22Rv1 (cell line): ENCODE data around the gene MNX1.

Source experiments
- H3K27ac ChIP-seq: fragments of 450-650 bp; 2 replicates; pipeline ENCODE4 v1.5.1; 2017
- ZFX ChIP-seq: fragments of 450-650 bp; IDR thresholded peaks from 2 replicates; pipeline ENCODE4 v1.6.1; 2017; ENCODE audit warnings: antibody characterized with exemption, borderline replicate concordance
- TF ChIP-seq, protein P1 (sequence below): fragments of 450-650 bp; IDR thresholded peaks from 2 replicates; pipeline ENCODE4 v1.5.1; 2017; ENCODE audit warnings: mild to moderate bottlenecking

MNX1 gene

DNA sequence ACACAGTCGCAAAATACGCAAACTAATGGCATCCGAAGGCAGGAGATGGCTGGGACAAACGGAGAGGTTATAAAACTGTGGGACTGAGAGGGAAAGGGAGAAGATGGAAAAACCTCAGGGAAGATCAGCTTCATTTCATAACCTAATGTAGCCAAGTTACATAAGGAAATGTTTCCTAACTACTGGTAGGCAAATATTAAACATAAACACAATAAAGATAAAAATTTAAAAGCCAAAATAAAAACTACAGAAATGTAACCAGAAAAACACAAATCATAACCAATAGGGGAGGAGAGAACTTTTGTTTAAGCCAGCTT is 13.1 kb upstream of the MNX1 start:
- no peak for TF ChIP-seq ZFX
- TF ChIP-seq, protein P1, sequence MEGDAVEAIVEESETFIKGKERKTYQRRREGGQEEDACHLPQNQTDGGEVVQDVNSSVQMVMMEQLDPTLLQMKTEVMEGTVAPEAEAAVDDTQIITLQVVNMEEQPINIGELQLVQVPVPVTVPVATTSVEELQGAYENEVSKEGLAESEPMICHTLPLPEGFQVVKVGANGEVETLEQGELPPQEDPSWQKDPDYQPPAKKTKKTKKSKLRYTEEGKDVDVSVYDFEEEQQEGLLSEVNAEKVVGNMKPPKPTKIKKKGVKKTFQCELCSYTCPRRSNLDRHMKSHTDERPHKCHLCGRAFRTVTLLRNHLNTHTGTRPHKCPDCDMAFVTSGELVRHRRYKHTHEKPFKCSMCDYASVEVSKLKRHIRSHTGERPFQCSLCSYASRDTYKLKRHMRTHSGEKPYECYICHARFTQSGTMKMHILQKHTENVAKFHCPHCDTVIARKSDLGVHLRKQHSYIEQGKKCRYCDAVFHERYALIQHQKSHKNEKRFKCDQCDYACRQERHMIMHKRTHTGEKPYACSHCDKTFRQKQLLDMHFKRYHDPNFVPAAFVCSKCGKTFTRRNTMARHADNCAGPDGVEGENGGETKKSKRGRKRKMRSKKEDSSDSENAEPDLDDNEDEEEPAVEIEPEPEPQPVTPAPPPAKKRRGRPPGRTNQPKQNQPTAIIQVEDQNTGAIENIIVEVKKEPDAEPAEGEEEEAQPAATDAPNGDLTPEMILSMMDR = no peak
- H3K27ac ChIP-seq = no peak overlapping the region

GRCh38 chr7:157022681-157023588 is 12.5 kb upstream of the MNX1 start:
- TF ChIP-seq, protein P1 = no peak
- no peak for TF ChIP-seq ZFX
- H3K27ac ChIP-seq = no peak overlapping the region

DNA sequence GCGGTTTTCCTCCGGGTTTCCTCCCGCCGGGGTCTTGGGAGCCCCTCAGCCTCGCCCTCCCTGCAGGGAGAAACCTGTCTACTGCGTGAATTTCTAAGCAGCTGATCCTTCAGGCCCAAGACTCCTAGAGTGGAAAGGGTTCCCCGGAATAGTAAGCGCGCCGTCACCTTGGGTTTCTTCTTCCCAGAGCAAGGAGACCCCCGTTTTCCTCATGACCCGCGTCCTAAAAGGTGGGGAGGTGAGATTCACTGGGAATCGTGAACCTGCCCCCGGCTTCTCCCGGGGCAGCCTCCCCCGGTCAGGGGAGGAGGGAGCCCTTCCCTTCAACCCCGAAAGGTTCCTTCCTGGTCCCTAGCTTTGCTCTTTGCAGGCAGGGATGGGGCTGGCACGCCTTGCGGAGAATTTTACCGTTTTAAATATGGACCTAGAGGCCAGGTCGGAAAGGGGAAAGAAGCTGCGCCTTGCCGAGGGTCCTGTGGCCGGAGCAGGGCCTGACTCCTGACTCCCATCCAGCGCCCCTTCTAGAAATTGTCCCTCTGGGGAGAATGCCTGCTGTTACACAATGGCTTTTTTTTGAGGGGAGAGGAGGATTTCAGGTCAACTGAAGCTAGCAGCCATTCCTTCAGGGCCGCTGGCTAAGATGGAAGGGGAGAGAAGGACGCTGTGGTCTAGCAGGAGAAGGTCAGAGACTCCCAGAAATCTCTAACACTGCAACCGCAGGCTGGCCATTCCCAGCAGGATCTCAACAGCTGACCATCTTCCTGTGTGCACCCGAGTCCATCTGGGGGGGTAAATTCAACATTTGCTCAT is 11.6 kb upstream of the MNX1 start:
- TF ChIP-seq, protein P1 = no peak
- TF ChIP-seq ZFX = no peak
- H3K27ac ChIP-seq = no peak overlapping the region

GRCh38 chr7:157021071-157021870 is 10.8 kb upstream of the MNX1 start:
- no peak overlapping the region for H3K27ac ChIP-seq
- TF ChIP-seq ZFX = no peak
- TF ChIP-seq, protein P1 = no peak

DNA sequence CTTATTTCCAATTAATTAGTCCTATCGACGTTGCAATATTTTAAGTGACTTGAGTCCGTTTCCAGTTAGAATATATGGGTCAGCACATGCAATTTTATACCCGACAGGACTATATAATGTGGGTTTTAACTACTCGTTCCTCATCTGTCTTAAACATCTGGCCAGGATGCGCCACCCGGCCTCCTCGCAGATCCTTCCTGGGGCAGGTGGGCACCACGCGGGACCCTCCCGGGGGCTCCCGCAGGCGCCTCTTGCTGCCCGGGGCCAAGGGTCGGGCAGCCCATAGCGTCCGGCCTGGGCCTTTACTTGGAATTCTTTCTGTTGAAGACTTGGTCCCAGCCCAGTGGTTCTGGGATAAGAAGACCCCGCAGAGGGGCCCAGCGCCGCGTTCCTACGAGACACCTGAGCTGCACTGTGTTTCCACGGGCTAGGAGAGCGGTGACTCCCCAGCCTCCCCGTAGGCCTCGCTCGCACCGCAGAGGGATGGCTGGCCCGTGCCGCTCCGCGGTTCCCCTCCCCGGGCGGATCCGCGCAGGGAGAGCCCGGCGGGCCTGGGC is 10.1 kb upstream of the MNX1 start:
- H3K27ac ChIP-seq = no peak overlapping the region
- TF ChIP-seq, protein P1 = no peak
- no peak for TF ChIP-seq ZFX

DNA sequence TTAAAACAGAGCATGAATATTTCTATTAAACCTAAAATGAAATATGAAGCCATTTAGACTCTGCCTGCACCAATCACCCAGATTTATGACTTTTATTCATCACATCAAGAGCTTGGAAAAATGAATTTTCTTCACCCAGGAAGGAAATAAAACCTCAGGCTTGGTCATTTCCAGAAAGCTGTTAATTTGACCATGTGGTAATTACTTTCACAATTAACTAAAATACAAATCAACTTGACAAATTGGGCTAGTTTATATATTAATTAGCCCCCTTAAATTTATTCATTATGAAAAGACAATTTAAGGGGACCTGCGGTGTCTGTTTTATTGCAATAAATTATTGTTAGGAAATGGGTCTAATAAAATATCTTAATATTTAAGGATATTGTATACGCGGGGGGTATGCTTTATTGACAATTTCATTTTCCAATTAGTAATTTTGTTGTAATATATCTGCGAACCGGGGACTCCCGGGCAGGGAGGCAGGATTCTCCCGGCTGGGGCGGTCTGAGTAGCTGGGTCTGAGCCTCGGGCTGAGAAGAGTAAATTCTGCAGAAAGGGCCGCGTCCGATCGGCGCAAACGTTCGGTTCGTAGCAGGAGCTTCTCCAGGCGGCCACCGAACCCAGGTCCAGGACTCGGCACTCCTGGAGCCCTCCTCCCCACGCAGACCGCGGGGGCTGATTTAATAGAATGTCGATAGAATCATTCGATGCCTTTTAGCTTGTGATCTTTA is 9.4 kb upstream of the MNX1 start:
- TF ChIP-seq ZFX = no peak
- TF ChIP-seq, protein P1 = no peak
- no peak overlapping the region for H3K27ac ChIP-seq
